Body of pancreas (tissue), 4 donors: ENCODE measurements around the gene C4BPB. TPM values are rescaled to one million over a fixed set of nuclear protein-coding genes. Genes with fewer than 3 reads are reported as not detected.

Experiments used
- ATAC-seq: fragments of 150-250 bp; one replicate; pipeline ENCODE4 v1.9.1; 2016
- DNase-seq, 4 donors: peaks; one replicate each; pipeline ENCODE4 v3.0.0-alpha.2; 2019
- H3K27ac ChIP-seq, 4 donors: fragments of 200-600 bp; sonication (generic); 1 replicate in 3 of 4; 2 replicates in 1 of 4; pipeline versions ENCODE4 v1.5.1 to v1.6.1; 2016 to 2019; ENCODE audit warnings: mild to moderate bottlenecking in 1 of 4, mixed read lengths in 1 of 4, moderate library complexity in 1 of 4
- H3K27me3 ChIP-seq, 2 donors: fragments of 200-600 bp; sonication (generic); one replicate each; pipeline ENCODE4 v1.6.0; 2016; ENCODE audit warnings: mild to moderate bottlenecking in 1 of 2
- H3K36me3 ChIP-seq, 2 donors: fragments of 200-600 bp; sonication (generic); replicated peaks in 1 of 2; 2 replicates each; pipeline ENCODE4 v1.5.1; 2016; ENCODE audit warnings: low read depth in 2 of 2; ENCODE audit not compliant: insufficient read depth in 1 of 2
- H3K4me1 ChIP-seq: fragments of 200-600 bp; sonication (generic); one replicate; pipeline ENCODE4 v1.6.0; 2016
- H3K4me3 ChIP-seq, 2 donors: fragments of 200-600 bp; sonication (generic); 1 replicate in 1 of 2; 2 replicates in 1 of 2; pipeline ENCODE4 v1.5.1; 2016 to 2019
- H3K9me3 ChIP-seq, 3 donors: fragments of 200-600 bp; sonication (generic); 1 replicate in 2 of 3; 2 replicates in 1 of 3; pipeline ENCODE4 v1.5.1; 2016
- CTCF ChIP-seq, 7 experiments: fragments of 450-650 bp in 4 of 7; fragments of 200-600 bp in 3 of 7; sonication (generic) in 3 of 7; IDR thresholded peaks; one replicate each; pipeline ENCODE4 v1.5.1; 2016 to 2019; ENCODE audit warnings: antibody characterized with exemption in 7 of 7
- POLR2A ChIP-seq, 3 donors: fragments of 450-650 bp; IDR thresholded peaks; one replicate each; pipeline ENCODE4 v1.6.1; 2016; ENCODE audit warnings: antibody characterized with exemption in 3 of 3, mild to moderate bottlenecking in 2 of 3
- WGBS, 2 donors: methylation state at CpG; one replicate each; pipeline ENCODE4 v1.1.5; 2017; 5-methylcytosine and 5-hydroxymethylcytosine counted together
- intact Hi-C: fragments of 100-400 bp; cut with DNase I; formaldehyde crosslinking; loops from one replicate; pipeline ENCODE4 v1.15.1; 2023
- total RNA-seq, 2 donors: library from RNA; depleted of rRNA; stranded (reverse); fragments of >200 nt; gene quantifications; one replicate each; pipeline ENCODE4 v1.1.0, GENCODE V29; 2016

Gene C4BPB
- total RNA-seq, 2 donors from 2014 or later, result 11.9 TPM; not detected in 1

- Histone ChIP-seq H3K27ac (no peak overlapping the region), H3K4me1 (no peaks in the 10 kb centered on the region), H3K36me3 (no peaks in the 10 kb centered on the region), H3K9me3 (no peaks in the 10 kb centered on the region), H3K27me3 (no peaks in the 10 kb centered on the region), H3K4me3 (no peak overlapping the region)
- TF ChIP-seq CTCF (IDR thresholded peaks at IDR 0.05) (no peak), POLR2A (IDR thresholded peaks at IDR 0.05) (no peak)
- WGBS, 2 donors, result 85 to 95% methylated on average over 3 of the region's 3 CpGs
- no peak for DNase-seq
- ATAC-seq, result no peak
- intact Hi-C loops, result no loop called here
These were observed 9.2 kb downstream of the C4BPB start for GRCh38 chr1:207097871-207098324.

- DNase-seq (no peak), ATAC-seq (no peak)
- no peak overlapping the region for H3K27ac ChIP-seq
- intact Hi-C loops, result no loop called here
- H3K36me3 ChIP-seq, result no peaks in the 10 kb centered on the region
- WGBS, 2 donors, result 86 to 87% methylated on average over 1 of the region's 1 CpG
- TF ChIP-seq POLR2A (IDR thresholded peaks at IDR 0.05), result no peak
- no peak for TF ChIP-seq CTCF (IDR thresholded peaks at IDR 0.05)
- peaks cover 19% of the 10 kb centered on the region for H3K4me1 ChIP-seq
- H3K27me3 ChIP-seq, result no peaks in the 10 kb centered on the region
- H3K9me3 ChIP-seq, result no peaks in the 10 kb centered on the region
- H3K4me3 ChIP-seq, result no peak overlapping the region
These were observed 13.1 kb downstream of the C4BPB start for GRCh38 chr1:207101720-207102119.

- Histone ChIP-seq H3K36me3 (no peaks in the 10 kb centered on the region), H3K9me3 (no peaks in the 10 kb centered on the region), H3K4me1 (peaks cover 19% of the 10 kb centered on the region), H3K4me3 (no peak overlapping the region), H3K27ac (no peak overlapping the region), H3K27me3 (no peaks in the 10 kb centered on the region)
- TF ChIP-seq CTCF (IDR thresholded peaks at IDR 0.05), result no peak
- TF ChIP-seq POLR2A (IDR thresholded peaks at IDR 0.05), result no peak
- DNase-seq (no peak), ATAC-seq (no peak)
- 80 to 84% methylated on average over 5 of the region's 5 CpGs for WGBS, 2 donors
- intact Hi-C loops, result no loop called here
These were observed 13.5 kb downstream of the C4BPB start for GRCh38 chr1:207102146-207102545.

GRCh38 chr1:207102659-207103058 is 14.0 kb downstream of the C4BPB start:
- H3K27me3 ChIP-seq, result no peaks in the 10 kb centered on the region
- intact Hi-C loops, result no loop called here
- ATAC-seq (no peak), DNase-seq (no peak)
- no peak overlapping the region for H3K4me3 ChIP-seq
- WGBS, 2 donors, result 71 to 89% methylated on average over 1 of the region's 1 CpG
- H3K4me1 ChIP-seq, result peaks cover 19% of the 10 kb centered on the region
- no peaks in the 10 kb centered on the region for H3K9me3 ChIP-seq
- no peak for TF ChIP-seq POLR2A (IDR thresholded peaks at IDR 0.05)
- no peak for TF ChIP-seq CTCF (IDR thresholded peaks at IDR 0.05)
- H3K36me3 ChIP-seq, result no peaks in the 10 kb centered on the region
- no peak overlapping the region for H3K27ac ChIP-seq

GRCh38 chr1:207103892-207104373 is 15.3 kb downstream of the C4BPB start, which contains the start of gene C4BPA:
C4BPA (plus strand) TSS chr1:207104233; CDS start chr1:207113026, 8,793 bp downstream.
- Histone ChIP-seq H3K36me3 (no peaks in the 10 kb centered on the region), H3K4me3 (no peak within 1 kb of the TSS), H3K27me3 (no peaks in the 10 kb centered on the region), H3K9me3 (no peaks in the 10 kb centered on the region), H3K4me1 (peaks cover 19% of the 10 kb centered on the region), H3K27ac (peak within 1 kb of the TSS in 2 of 4 donors; percentile 55 to 67)
- ATAC-seq, result peak; percentile 86
- no peak for TF ChIP-seq POLR2A (IDR thresholded peaks at IDR 0.05)
- no peak for TF ChIP-seq CTCF (IDR thresholded peaks at IDR 0.05)
- intact Hi-C loops, result no loop called here
- 28 to 30% methylated on average over 7 of the region's 7 CpGs for WGBS, 2 donors
- DNase-seq, result peak in 2 of 4 donors; percentile 35 to 51
